Calu3 (cell line): Measurements from ENCODE around the gene MPPED2. TPM values are rescaled to one million over a fixed set of nuclear protein-coding genes. Genes with fewer than 3 reads are reported as not detected.

Experiments used
- BruUV-seq: library from RNA; stranded (reverse); fragments of 400-500 nt; replicated peaks from 2 replicates; lab custom pipeline; 2021; lab: Mats Ljungman, UMichigan
- CTCF ChIA-PET: fragments of 300-600 bp; sonication (Branson Sonifier 250); formaldehyde crosslinking; loops from one replicate; lab custom pipeline; 2022; ENCODE audit warnings: antibody characterized with exemption; lab: Charles Lee
- DNase-seq: peaks from one replicate; pipeline ENCODE4 v3.0.0; 2022
- H3K27ac Mint-ChIP-seq: one replicate; pipeline ENCODE4 v1.8.0; 2022; ENCODE audit warnings: mixed read lengths; ENCODE audit not compliant: unreplicated experiment
- H3K27me3 Mint-ChIP-seq: one replicate; pipeline ENCODE4 v1.8.0; 2022; ENCODE audit warnings: mixed read lengths; ENCODE audit not compliant: unreplicated experiment
- H3K36me3 Mint-ChIP-seq: one replicate; pipeline ENCODE4 v1.8.0; 2022; ENCODE audit warnings: mild to moderate bottlenecking, moderate library complexity, mixed read lengths; ENCODE audit not compliant: insufficient read depth, unreplicated experiment
- H3K4me1 Mint-ChIP-seq: one replicate; pipeline ENCODE4 v1.8.0; 2022; ENCODE audit warnings: mild to moderate bottlenecking, low read depth, mixed read lengths; ENCODE audit not compliant: unreplicated experiment
- H3K4me3 Mint-ChIP-seq: one replicate; pipeline ENCODE4 v1.8.0; 2022; ENCODE audit warnings: mild to moderate bottlenecking, low read depth, moderate library complexity, mixed read lengths; ENCODE audit not compliant: unreplicated experiment
- H3K9me3 Mint-ChIP-seq: one replicate; pipeline ENCODE4 v1.8.0; 2022; ENCODE audit warnings: low read depth, mixed read lengths; ENCODE audit not compliant: unreplicated experiment
- intact Hi-C: fragments of 100-400 bp; cut with micrococcal nuclease; formaldehyde crosslinking; loops from one replicate; pipeline ENCODE4 v1.10.0; 2022; ENCODE audit not compliant: unreplicated experiment
- total RNA-seq: library from RNA; stranded (reverse); gene quantifications from 2 replicates; pipeline ENCODE4 v1.2.3, GENCODE V29; 2022
- TF ChIP-seq, protein P1 (sequence below): fragments of 200-600 bp; IDR thresholded peaks from one replicate; pipeline ENCODE4 v1.8.0; 2022; ENCODE audit warnings: antibody characterized with exemption; ENCODE audit not compliant: unreplicated experiment

Gene MPPED2
- total RNA-seq, 1 experiment from 2014 or later, result not detected

DNA sequence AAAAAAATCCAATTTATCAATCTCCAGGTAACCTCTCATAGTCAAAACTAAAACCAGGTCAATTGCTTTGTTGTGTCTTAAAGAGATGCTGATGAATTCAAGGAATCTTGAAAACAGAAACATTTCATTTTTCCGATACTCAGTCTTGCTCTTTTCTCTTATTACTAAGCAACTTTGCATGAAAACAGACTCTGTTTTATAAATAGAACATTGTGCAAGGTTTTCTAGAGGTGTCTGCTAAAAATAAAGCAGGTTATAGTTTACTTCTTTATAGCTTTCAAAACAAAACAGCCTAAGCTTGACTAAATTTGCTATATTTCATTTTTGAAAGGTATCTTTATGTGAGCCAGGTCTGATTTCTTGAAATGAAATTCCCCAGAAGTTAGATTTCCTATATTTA is 154.0 kb downstream of the MPPED2 start:
- no peaks in the 10 kb centered on the region for H3K9me3 Mint-ChIP-seq

DNA sequence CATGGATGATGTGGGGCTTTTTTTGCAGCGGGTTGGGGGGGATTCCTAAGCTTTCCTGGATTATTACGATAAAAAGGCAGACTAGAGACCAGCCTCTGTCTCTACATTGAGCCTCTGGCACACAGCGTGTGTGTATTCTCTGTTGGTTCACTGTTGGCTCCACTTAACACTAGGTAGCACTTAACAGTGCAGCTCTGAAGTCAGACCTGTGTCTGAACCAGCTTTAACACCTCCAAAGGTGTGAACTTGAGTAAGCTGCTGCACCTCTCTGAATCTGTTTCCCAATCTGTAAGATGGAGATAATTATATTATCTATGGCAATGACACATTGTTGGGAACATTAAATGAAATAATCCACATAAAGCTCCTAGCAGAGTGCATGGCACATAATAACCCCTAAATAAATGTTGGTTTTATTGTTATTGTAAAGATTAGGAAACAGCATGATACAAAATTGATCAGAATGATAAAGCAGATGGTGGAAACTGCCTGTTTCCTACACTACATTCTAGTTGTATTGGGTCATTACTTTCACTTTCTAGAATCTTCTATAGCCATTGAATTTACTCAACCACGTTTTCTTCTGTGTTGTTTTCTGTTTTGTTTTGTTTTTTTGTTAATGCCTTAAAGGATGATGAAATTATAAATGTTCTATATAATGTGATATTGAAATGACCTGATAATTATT is 154.9 kb downstream of the MPPED2 start:
- H3K9me3 Mint-ChIP-seq, result no peaks in the 10 kb centered on the region
- no peaks in the 10 kb centered on the region for H3K36me3 Mint-ChIP-seq
- BruUV-seq, result no TSS peak
- DNase-seq, result no peak
- intact Hi-C loops, result no loop called here
- H3K4me1 Mint-ChIP-seq, result no peaks in the 10 kb centered on the region
- TF ChIP-seq, protein P1, sequence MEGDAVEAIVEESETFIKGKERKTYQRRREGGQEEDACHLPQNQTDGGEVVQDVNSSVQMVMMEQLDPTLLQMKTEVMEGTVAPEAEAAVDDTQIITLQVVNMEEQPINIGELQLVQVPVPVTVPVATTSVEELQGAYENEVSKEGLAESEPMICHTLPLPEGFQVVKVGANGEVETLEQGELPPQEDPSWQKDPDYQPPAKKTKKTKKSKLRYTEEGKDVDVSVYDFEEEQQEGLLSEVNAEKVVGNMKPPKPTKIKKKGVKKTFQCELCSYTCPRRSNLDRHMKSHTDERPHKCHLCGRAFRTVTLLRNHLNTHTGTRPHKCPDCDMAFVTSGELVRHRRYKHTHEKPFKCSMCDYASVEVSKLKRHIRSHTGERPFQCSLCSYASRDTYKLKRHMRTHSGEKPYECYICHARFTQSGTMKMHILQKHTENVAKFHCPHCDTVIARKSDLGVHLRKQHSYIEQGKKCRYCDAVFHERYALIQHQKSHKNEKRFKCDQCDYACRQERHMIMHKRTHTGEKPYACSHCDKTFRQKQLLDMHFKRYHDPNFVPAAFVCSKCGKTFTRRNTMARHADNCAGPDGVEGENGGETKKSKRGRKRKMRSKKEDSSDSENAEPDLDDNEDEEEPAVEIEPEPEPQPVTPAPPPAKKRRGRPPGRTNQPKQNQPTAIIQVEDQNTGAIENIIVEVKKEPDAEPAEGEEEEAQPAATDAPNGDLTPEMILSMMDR, result no peak
- peaks cover 20% of the 10 kb centered on the region for H3K27me3 Mint-ChIP-seq
- no peak overlapping the region for H3K27ac Mint-ChIP-seq
- no peak overlapping the region for H3K4me3 Mint-ChIP-seq
- CTCF ChIA-PET, result no interaction called here

More for the DNA sequence above, 154.0 kb downstream of the MPPED2 start:
- no peak overlapping the region for H3K27ac Mint-ChIP-seq
- DNase-seq, result no peak
- TF ChIP-seq, protein P1, result no peak
- H3K4me3 Mint-ChIP-seq, result no peak overlapping the region
- BruUV-seq, result no TSS peak
- intact Hi-C loops, result no loop called here
- no peaks in the 10 kb centered on the region for H3K4me1 Mint-ChIP-seq
- H3K27me3 Mint-ChIP-seq, result peaks cover 20% of the 10 kb centered on the region
- CTCF ChIA-PET, result no interaction called here
- no peaks in the 10 kb centered on the region for H3K36me3 Mint-ChIP-seq

DNA sequence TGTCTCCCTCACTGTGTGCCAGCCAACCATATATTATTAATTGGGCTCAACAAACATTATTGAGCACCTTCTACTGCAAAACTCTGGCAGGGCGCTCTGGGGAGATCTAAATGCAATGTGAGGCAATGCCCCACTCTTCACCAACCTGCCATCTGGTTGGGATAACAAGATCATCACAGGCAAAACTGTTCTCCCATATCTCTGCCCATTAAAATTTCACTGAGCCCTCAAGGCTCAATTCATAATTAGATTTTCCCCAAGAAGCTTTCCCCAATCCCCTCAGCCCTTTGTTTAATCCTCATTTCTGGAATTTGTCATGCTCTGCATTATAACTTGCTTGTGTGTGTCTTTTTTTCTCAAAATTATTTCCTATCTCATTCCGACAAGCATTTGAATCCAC is 156.6 kb downstream of the MPPED2 start:
- H3K36me3 Mint-ChIP-seq, result no peaks in the 10 kb centered on the region
- CTCF ChIA-PET, result no interaction called here
- intact Hi-C loops, result no loop called here
- no peak for DNase-seq
- peaks cover 10% of the 10 kb centered on the region for H3K27me3 Mint-ChIP-seq
- TF ChIP-seq, protein P1, result no peak
- no peak overlapping the region for H3K27ac Mint-ChIP-seq
- H3K4me1 Mint-ChIP-seq, result no peaks in the 10 kb centered on the region
- no peak overlapping the region for H3K4me3 Mint-ChIP-seq
- no peaks in the 10 kb centered on the region for H3K9me3 Mint-ChIP-seq
- no TSS peak for BruUV-seq

DNA sequence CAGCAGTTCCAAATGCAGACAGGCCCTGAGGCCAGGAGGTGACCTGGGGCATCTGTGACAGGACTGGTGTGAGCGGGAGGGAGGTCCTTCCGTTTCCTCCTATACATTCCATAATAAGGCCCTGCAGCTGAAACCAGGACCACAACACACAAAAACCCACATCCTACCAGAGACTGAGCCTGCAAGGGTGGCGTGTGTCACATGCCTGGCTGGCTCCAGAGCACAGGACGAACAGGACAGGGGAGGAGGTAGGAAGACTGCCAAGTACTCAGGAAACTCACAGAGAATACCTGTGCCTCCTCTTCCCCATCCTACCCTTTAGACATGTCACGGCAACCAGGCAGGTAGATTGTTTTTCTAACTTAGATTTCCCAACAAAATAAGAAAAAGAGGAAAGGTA is 159.4 kb downstream of the MPPED2 start:
- TF ChIP-seq, protein P1, result no peak
- BruUV-seq, result no TSS peak
- intact Hi-C loops, result no loop called here
- no peak overlapping the region for H3K27ac Mint-ChIP-seq
- CTCF ChIA-PET, result no interaction called here
- H3K4me1 Mint-ChIP-seq, result no peaks in the 10 kb centered on the region
- no peaks in the 10 kb centered on the region for H3K9me3 Mint-ChIP-seq
- peaks cover 10% of the 10 kb centered on the region for H3K27me3 Mint-ChIP-seq
- DNase-seq, result no peak
- no peaks in the 10 kb centered on the region for H3K36me3 Mint-ChIP-seq
- H3K4me3 Mint-ChIP-seq, result no peak overlapping the region
